Measurements from ENCODE around the gene MISP3. TPM values are rescaled to one million over a fixed set of nuclear protein-coding genes. Genes with fewer than 3 reads are reported as not detected.

The MISP3 gene
- total RNA-seq, 3 donors from 2014 or later = 13.6 to 34.2 (median 32.9) TPM

- Histone ChIP-seq H3K4me1 (ENCODE audit: low read depth) (peaks cover 46% of the 10 kb centered on the region), H3K36me3 (ENCODE audit: low read depth) (no peaks in the 10 kb centered on the region), H3K4me3 (no peak overlapping the region), H3K9me3 (no peaks in the 10 kb centered on the region)
- no peak for TF ChIP-seq CTCF (IDR thresholded peaks at IDR 0.05)
- intact Hi-C loops (cut with DNase I, micrococcal nuclease) = loop anchor here in 1 of 2 donors (5.0 kb wide), 1 partner anchor 109 kb away; the partner anchor contains the start of gene RFX1
- no peak for ATAC-seq
- DNase-seq = no peak
These were observed 43.9 kb downstream of the MISP3 start for GRCh38 chr19:14116525-14116917.

- peak; percentile 48 to 74 (median 64) for DNase-seq
- intact Hi-C loops (cut with DNase I, micrococcal nuclease) = loop anchor here in 1 of 2 donors (5.0 kb wide), 1 partner anchor 110 kb away; the partner anchor contains the start of gene RFX1
- no peak for ATAC-seq
- H3K4me1 ChIP-seq (ENCODE audit: low read depth) = peaks cover 46% of the 10 kb centered on the region
- H3K4me3 ChIP-seq = peak overlapping the region; percentile 56
- no peaks in the 10 kb centered on the region for H3K9me3 ChIP-seq
- H3K36me3 ChIP-seq (ENCODE audit: low read depth) = no peaks in the 10 kb centered on the region
- TF ChIP-seq CTCF (IDR thresholded peaks at IDR 0.05) = no peak
These were observed 44.5 kb downstream of the MISP3 start for GRCh38 chr19:14116918-14117578.

- Histone ChIP-seq H3K4me1 (ENCODE audit: low read depth) (peaks cover 40% of the 10 kb centered on the region), H3K9me3 (no peaks in the 10 kb centered on the region), H3K4me3 (peak within 1 kb of the TSS; percentile 56), H3K36me3 (ENCODE audit: low read depth) (no peaks in the 10 kb centered on the region)
- ATAC-seq (peak; percentile 93), DNase-seq (peak; percentile 97 to 99 (median 99))
- intact Hi-C loops (cut with DNase I, micrococcal nuclease) = loop anchor here in 1 of 2 donors (5.0 kb wide), 1 partner anchor 110 kb away; the partner anchor contains the start of gene RFX1
- no peak for TF ChIP-seq CTCF (IDR thresholded peaks at IDR 0.05)
These were observed 45.1 kb downstream of the MISP3 start, which contains the start of gene PRKACA for GRCh38 chr19:14117668-14118164. Gene PRKACA, minus strand, starts transcription at chr19:14117762. Its CDS starts 215 bp downstream, at chr19:14117547.

- peak; percentile 5 for ATAC-seq
- intact Hi-C loops (cut with DNase I, micrococcal nuclease) = loop anchor here in 1 of 2 donors (5.0 kb wide), 1 partner anchor 111 kb away; the partner anchor contains the start of gene RFX1
- no peaks in the 10 kb centered on the region for H3K36me3 ChIP-seq (ENCODE audit: low read depth)
- H3K4me3 ChIP-seq = peak overlapping the region; percentile 11
- peak; percentile 61 to 83 (median 66) for DNase-seq
- TF ChIP-seq CTCF (IDR thresholded peaks at IDR 0.05) = no peak
- H3K9me3 ChIP-seq = no peaks in the 10 kb centered on the region
- peaks cover 34% of the 10 kb centered on the region for H3K4me1 ChIP-seq (ENCODE audit: low read depth)
These were observed 45.8 kb downstream of the MISP3 start for GRCh38 chr19:14118165-14119051.

GRCh38 chr19:14119146-14119545, 46.6 kb downstream of the MISP3 start:
- no peak for ATAC-seq
- Histone ChIP-seq H3K36me3 (ENCODE audit: low read depth) (no peaks in the 10 kb centered on the region), H3K4me3 (no peak overlapping the region), H3K4me1 (ENCODE audit: low read depth) (peaks cover 29% of the 10 kb centered on the region), H3K9me3 (no peaks in the 10 kb centered on the region)
- DNase-seq = no peak
- TF ChIP-seq CTCF (IDR thresholded peaks at IDR 0.05) = no peak
- intact Hi-C loops (cut with DNase I, micrococcal nuclease) = loop anchor here in 1 of 2 donors (5.0 kb wide), 1 partner anchor 112 kb away; the partner anchor contains the start of gene RFX1

Measured in mucosa of descending colon (tissue), 3 donors.